ENCODE results near the gene COL23A1.

DNA sequence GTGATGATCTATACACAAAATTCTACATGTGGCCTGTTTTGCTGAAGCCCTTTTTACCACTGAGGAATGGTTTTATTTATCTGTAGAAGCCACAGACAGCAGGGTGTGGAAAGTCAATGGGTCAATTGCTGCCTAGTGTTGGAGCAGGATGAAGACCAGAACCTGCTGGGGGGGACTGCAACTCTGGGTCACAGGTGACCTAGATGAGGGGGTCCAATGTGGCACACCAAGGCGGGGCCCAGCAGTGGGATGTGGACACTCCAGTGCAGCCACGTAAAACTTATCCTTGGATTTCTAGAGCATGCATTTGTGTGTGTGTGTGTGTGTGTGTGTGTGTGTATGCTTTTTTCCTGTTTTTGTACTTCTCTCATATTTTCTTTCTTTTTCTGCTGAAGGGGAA, 210.1 kb downstream of the COL23A1 start:
- TF ChIP-seq, protein P1, sequence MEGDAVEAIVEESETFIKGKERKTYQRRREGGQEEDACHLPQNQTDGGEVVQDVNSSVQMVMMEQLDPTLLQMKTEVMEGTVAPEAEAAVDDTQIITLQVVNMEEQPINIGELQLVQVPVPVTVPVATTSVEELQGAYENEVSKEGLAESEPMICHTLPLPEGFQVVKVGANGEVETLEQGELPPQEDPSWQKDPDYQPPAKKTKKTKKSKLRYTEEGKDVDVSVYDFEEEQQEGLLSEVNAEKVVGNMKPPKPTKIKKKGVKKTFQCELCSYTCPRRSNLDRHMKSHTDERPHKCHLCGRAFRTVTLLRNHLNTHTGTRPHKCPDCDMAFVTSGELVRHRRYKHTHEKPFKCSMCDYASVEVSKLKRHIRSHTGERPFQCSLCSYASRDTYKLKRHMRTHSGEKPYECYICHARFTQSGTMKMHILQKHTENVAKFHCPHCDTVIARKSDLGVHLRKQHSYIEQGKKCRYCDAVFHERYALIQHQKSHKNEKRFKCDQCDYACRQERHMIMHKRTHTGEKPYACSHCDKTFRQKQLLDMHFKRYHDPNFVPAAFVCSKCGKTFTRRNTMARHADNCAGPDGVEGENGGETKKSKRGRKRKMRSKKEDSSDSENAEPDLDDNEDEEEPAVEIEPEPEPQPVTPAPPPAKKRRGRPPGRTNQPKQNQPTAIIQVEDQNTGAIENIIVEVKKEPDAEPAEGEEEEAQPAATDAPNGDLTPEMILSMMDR (conservative IDR thresholded peaks at IDR 0.05 in 1 of 2, IDR thresholded peaks at IDR 0.05 in 1 of 2; ENCODE audit: low read depth in 1 of 2, low read length in 2 of 2), result no peak
- no peak for TF ChIP-seq EZH2 (IDR thresholded peaks at IDR 0.05; ENCODE audit: low read length, missing control alignments)

Measured in fibroblast of lung (primary cell).